ENCODE measurements around the gene RBM38. TPM values are rescaled to one million over a fixed set of nuclear protein-coding genes. Genes with fewer than 3 reads are reported as not detected.
A peak's percentile ranks its signal among the peaks of the same experiment; 100 is the strongest.

Gene RBM38
- total RNA-seq, 6 donors from 2014 or later: 14.7 to 27.5 (median 22.3) TPM

- no peaks in the 10 kb centered on the region for H3K36me3 ChIP-seq
- 92 to 93% methylated on average over 7 of the region's 7 CpGs for WGBS, 2 donors
- H3K27me3 ChIP-seq: no peaks in the 10 kb centered on the region
- H3K27ac ChIP-seq: peak overlapping the region in 3 of 4 donors; percentile 77 to 86 (median 80)
- no peak overlapping the region for H3K4me3 ChIP-seq
- no peak for ATAC-seq (ENCODE audit: low FRiP score in 2 of 2)
- H3K9me3 ChIP-seq: no peaks in the 10 kb centered on the region
- DNase-seq: no peak
- no peak for TF ChIP-seq POLR2A (IDR thresholded peaks at IDR 0.05)
- TF ChIP-seq CTCF (IDR thresholded peaks at IDR 0.05): no peak
- no peak for TF ChIP-seq EP300 (IDR thresholded peaks at IDR 0.05)
- no peak for TF ChIP-seq POLR2AphosphoS5 (IDR thresholded peaks at IDR 0.05)
- H3K4me1 ChIP-seq: peaks cover 25 to 49% (median 42%) of the 10 kb centered on the region in 4 donors
These were observed 48.8 kb downstream of the RBM38 start for GRCh38 chr20:57439993-57440392.

- Histone ChIP-seq H3K27ac (peak overlapping the region; percentile 45 to 86 (median 78)), H3K4me1 (peaks cover 16 to 40% (median 34%) of the 10 kb centered on the region in 4 donors), H3K9me3 (no peaks in the 10 kb centered on the region), H3K4me3 (no peak overlapping the region), H3K36me3 (no peaks in the 10 kb centered on the region), H3K27me3 (no peaks in the 10 kb centered on the region)
- 52 to 53% methylated on average over 9 to 15 of the region's 33 CpGs for WGBS, 2 donors
- ATAC-seq (ENCODE audit: low FRiP score in 2 of 2): peak; percentile 78 to 82
- DNase-seq: peak; percentile 86 to 92
- TF ChIP-seq POLR2AphosphoS5 (IDR thresholded peaks at IDR 0.05): peak in 1 of 2 donors; percentile 7
- TF ChIP-seq POLR2A (IDR thresholded peaks at IDR 0.05): peak in 1 of 4 donors; percentile 9
- no peak for TF ChIP-seq EP300 (IDR thresholded peaks at IDR 0.05)
These were observed 49.7 kb downstream of the RBM38 start for GRCh38 chr20:57440678-57441509.

- Histone ChIP-seq H3K4me1 (peaks cover 13 to 39% (median 29%) of the 10 kb centered on the region in 4 donors), H3K27ac (peak overlapping the region; percentile 43 to 86 (median 78))
These were observed 50.4 kb downstream of the RBM38 start for GRCh38 chr20:57441510-57442154.

GRCh38 chr20:57442158-57442887 is 51.1 kb downstream of the RBM38 start:
- TF ChIP-seq EP300 (IDR thresholded peaks at IDR 0.05): no peak
- no peak for TF ChIP-seq POLR2A (IDR thresholded peaks at IDR 0.05)
- no peak for TF ChIP-seq CTCF (IDR thresholded peaks at IDR 0.05)
- TF ChIP-seq POLR2AphosphoS5 (IDR thresholded peaks at IDR 0.05): no peak
- DNase-seq (no peak), ATAC-seq (ENCODE audit: low FRiP score in 2 of 2) (no peak)
- Histone ChIP-seq H3K9me3 (no peaks in the 10 kb centered on the region), H3K27me3 (no peaks in the 10 kb centered on the region), H3K4me1 (peaks cover 13 to 39% (median 29%) of the 10 kb centered on the region in 4 donors), H3K4me3 (no peak overlapping the region), H3K27ac (peak overlapping the region in 2 of 4 donors; percentile 80 to 86), H3K36me3 (no peaks in the 10 kb centered on the region)
- WGBS, 2 donors: 71 to 83% methylated on average over 9 to 17 of the region's 17 CpGs

More at GRCh38 chr20:57441510-57442154, 50.4 kb downstream of the RBM38 start:
- Histone ChIP-seq H3K27me3 (no peaks in the 10 kb centered on the region), H3K36me3 (no peaks in the 10 kb centered on the region), H3K4me3 (no peak overlapping the region), H3K9me3 (no peaks in the 10 kb centered on the region)
- no peak for TF ChIP-seq POLR2AphosphoS5 (IDR thresholded peaks at IDR 0.05)
- TF ChIP-seq EP300 (IDR thresholded peaks at IDR 0.05): no peak
- no peak for TF ChIP-seq CTCF (IDR thresholded peaks at IDR 0.05)
- no peak for TF ChIP-seq POLR2A (IDR thresholded peaks at IDR 0.05)
- WGBS, 2 donors: 90 to 98% methylated on average over 9 to 16 of the region's 16 CpGs
- DNase-seq (no peak), ATAC-seq (ENCODE audit: low FRiP score in 2 of 2) (no peak)

- Histone ChIP-seq H3K9me3 (no peaks in the 10 kb centered on the region), H3K27ac (no peak overlapping the region), H3K4me1 (peaks cover 13 to 35% (median 29%) of the 10 kb centered on the region in 4 donors), H3K4me3 (no peak overlapping the region), H3K27me3 (no peaks in the 10 kb centered on the region), H3K36me3 (no peaks in the 10 kb centered on the region)
- TF ChIP-seq CTCF (IDR thresholded peaks at IDR 0.05): no peak
- no peak for TF ChIP-seq EP300 (IDR thresholded peaks at IDR 0.05)
- no peak for TF ChIP-seq POLR2A (IDR thresholded peaks at IDR 0.05)
- TF ChIP-seq POLR2AphosphoS5 (IDR thresholded peaks at IDR 0.05): no peak
- no peak for DNase-seq
- ATAC-seq (ENCODE audit: low FRiP score in 2 of 2): no peak
- 80 to 83% methylated on average over 1 to 6 of the region's 9 CpGs for WGBS, 2 donors
These were observed 51.7 kb downstream of the RBM38 start for GRCh38 chr20:57442888-57443239.
